NCI-H748 (cell line): ENCODE measurements around the gene KCNE5.
A peak's percentile ranks its signal among the peaks of the same experiment; 100 is the strongest.
"Not testable (repeated sequence)": the region's sequence is repeated elsewhere in the genome, so short reads cannot be mapped to it uniquely, and the experiment has no call there.

Experiments used
- DNase-seq: peaks from one replicate; lab custom pipeline; 2025; ENCODE audit not compliant: unreplicated experiment; lab: John Stamatoyannopoulos, UW

Gene KCNE5, protein sequence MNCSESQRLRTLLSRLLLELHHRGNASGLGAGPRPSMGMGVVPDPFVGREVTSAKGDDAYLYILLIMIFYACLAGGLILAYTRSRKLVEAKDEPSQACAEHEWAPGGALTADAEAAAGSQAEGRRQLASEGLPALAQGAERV

DNA sequence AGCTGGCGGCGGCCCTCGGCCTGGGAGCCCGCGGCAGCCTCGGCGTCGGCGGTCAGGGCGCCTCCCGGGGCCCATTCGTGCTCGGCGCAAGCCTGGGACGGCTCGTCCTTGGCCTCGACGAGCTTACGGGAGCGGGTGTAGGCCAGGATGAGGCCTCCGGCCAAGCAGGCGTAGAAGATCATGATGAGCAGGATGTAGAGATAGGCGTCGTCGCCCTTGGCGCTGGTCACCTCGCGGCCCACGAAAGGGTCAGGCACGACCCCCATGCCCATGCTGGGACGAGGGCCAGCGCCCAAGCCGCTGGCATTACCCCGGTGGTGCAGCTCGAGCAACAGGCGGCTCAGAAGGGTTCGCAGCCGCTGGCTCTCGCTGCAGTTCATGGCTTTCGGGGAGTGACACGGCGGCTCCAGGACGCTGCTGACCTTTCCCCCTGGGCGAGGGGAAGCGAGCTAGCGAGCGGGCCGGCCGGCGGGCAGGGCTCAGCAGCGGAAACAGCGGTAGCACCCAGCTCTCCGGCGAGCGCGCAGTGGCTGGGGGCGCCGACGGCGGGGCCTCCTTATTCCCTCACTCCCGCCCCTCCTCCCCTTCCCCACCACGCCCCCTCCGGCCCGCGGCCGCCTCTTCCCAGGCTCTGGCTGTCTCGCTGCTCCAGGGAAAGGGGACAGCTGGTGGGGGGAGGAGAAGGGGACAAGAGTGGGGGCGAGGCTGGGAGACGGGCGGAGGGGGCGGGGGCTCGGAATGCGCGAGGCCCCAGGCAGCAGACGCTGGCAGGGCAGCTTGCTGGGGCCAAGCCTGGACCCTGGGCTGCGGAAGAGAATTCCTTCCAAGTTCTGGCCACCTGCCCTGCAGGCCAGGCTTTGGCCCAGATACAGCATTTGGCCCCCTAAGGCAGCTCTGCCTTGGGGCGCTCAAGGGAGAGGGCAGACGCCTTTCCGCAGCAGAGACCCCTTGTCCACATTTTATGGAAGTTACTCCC lies at the start of gene KCNE5:
Gene KCNE5, minus strand, starts transcription at position 532 of the 976 bp plus-strand sequence. Its CDS starts 152 bp downstream, at position 380.
- no peak for DNase-seq

DNA sequence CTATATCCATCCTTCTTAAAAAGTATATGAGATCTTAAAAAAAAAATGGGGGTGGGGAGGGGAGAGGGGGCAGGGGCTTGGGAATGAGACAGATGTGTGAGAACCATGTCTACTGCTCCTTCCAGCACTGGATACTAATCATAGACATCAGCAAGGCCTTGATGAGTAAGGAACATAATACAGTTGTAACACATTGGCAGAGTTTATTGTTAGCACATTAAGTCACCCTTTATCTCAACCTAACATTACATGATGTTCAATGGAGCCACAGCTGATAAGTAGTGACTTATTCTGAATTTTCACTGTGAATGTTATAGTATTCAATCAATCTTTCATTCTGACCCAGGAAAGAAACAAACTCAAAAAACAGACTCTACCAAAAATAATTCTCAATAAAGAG lies 47.3 kb upstream of the KCNE5 start:
- DNase-seq = no peak

DNA sequence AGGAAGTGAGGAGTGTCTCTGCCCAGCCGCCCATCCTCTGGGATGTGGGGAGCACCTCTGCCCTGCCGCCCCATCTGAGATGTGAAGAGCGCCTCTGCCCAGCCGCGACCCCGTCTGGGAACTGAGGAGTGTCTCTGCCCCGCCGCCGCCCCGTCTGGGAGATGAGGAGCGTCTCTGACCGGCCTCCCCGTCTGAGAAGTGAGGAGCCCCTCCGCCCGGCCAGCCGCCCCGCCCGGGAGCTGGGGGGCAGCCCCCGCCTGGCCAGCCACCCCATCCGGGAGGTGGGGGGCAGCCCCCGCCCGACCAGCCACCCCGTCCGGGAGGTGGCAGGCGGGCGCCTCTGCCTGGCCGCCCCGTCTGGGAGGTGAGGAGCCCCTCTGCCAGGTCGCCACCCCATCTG lies 46.2 kb upstream of the KCNE5 start:
- not testable (repeated sequence) for DNase-seq

DNA sequence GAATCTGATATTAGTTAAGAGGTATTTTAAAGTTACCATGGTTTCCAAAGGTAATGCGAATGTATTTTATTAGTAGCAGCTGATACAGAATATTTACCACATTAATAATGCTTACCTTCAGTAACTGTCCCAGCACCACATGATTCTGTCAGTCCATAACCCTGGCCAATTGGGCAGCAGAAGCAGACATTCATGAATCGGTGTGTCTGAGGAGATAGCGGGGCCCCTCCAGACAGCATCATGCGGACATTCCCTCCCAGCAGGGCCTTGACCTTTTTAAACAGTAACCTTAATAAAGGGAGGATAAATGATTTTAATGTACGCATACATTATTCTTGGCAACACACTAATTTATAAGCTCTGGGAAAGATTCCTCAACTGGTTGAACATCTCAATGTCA lies 43.0 kb upstream of the KCNE5 start:
- DNase-seq = no peak

DNA sequence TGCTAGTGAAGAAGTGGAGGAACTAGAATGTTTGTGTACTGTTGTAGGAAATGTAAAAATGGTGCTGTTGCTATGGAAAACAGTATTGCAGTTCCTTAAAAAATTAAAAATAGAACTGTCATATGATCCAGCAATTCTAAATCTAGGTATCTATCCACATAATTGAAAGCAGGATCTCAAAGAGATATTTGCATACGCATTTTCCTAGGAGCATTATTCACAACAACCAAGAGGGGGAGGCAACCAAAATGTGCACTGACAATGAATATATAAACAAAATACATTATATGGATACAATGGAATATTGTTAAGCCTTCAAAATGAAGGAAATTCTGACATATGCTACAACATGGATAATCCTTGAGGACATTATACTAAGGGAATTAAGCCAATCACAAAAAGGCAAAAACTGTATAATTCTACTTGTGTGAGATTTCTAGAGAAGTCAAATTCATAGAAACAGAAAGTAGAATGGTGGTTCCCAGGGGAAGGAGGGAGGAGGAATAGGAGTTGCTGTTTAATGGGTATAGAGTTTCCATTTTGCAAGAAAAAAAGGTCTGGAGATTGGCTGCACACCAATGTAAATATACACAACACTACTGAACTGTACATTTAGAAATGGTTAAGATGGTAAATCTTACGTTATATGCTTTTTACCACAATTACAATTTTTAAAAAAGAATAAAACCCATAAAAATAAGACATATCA lies 35.6 kb upstream of the KCNE5 start:
- DNase-seq = no peak

DNA sequence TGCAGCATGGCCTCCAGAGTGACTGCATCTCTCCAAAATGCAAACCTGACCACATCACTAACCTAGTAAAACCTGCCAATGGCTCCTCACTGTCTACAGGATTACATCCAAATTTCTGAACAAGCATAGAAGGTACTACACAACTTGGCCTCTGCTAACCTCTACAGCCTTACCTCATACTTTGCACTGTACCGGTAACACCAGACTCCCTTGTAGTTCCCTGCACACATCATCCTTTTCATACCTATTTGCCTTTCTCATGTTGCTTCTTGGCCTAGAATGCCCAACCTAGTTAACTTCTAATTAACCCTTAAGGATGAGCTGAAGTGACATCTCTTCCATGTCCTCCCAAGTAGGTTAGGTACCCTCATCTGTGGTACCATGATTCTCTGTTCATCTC lies 33.4 kb upstream of the KCNE5 start:
- DNase-seq = no peak

DNA sequence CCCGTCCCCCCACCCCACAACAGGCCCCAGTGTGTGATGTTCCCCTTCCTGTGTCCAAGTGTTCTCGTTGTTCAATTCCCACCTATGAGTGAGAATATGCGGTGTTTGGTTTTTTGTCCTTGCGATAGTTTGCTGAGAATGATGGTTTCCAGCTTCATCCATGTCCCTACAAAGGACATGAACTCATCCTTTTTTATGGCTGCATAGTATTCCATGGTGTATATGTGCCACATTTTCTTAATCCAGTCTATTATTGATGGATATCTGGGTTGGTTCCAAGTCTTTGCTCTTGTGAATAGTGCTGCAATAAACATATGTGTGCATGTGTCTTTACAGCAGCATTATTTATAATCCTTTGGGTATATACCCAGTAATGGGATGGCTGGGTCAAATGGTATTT lies 32.4 kb upstream of the KCNE5 start:
- not testable (repeated sequence) for DNase-seq

DNA sequence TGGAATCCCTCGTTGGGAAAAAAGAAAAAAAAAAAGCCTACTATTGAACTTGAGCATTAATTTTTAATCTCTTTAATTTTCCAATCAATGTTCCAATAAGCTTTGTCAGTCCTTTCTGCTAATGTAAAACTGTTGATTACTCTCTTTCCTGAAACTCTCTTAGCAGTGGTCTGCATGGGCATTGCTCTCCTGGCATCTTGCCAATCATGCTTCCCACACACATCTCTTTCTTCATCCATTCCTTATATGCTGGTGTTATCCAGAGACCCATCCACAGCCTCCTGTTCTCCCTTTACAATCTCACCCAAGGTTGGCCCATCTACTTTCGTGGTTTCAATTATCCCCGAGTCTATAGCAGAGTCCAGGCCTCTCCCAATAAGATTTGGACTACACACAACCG lies 31.8 kb upstream of the KCNE5 start:
- DNase-seq = no peak

DNA sequence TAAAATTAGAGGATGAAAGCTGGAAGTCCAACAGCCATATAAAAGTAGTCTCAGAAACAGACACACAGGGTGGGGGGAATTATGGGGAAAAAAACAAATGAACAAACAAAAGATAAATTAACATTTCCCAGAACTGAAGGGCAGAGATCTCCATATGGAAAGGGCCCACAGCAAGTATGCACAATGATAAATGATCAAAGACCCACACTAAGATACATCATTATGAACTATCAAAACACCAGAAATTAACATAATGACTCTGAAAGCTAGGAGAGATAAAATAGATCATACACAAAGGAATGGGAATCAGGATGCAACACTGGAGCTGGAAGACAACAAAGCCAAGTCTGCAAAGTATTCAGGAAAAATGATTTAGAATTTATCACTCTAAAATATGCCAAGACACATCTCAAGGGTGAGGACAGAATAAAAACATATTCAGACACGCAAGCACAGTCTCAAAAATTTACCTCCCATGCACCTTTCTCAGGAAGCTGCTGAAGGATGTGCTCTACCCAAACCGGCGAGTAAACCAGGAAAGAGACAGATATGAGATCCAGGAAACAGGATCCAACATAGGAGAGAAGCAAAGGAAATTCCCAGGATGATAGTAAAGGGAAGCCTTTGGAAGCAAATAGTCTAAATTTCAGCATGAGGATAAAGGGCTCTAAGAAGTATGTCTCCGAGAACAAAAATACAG lies 30.7 kb upstream of the KCNE5 start:
- DNase-seq = no peak

DNA sequence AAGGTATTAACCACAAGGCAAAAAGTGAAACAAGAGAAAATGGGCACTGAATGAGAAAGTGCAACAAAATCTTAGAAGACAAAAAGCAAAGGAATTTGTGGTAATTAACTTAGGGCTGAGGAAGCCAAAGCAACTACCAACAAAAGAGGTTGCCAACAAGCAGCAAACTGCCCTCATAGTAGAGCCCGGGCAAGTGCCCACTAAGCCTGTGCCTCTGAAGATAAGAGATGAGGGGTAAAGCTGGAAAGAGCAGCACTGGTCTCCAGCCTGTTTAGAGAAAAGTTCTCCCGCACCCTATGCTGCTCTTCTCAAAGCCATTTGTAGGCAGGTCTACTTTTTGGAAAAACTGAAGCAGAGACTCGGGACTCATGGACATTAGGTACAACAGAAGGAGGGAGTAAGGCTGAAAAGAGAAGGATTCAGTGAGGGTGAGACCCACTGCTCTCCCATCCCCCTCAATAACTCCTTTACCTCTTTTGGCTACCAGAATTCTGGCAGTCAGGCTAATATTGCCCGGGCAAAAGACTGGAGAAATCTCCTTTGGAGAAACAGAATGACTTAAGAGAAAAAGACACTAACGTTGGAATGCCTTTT lies 29.6 kb upstream of the KCNE5 start:
- no peak for DNase-seq

DNA sequence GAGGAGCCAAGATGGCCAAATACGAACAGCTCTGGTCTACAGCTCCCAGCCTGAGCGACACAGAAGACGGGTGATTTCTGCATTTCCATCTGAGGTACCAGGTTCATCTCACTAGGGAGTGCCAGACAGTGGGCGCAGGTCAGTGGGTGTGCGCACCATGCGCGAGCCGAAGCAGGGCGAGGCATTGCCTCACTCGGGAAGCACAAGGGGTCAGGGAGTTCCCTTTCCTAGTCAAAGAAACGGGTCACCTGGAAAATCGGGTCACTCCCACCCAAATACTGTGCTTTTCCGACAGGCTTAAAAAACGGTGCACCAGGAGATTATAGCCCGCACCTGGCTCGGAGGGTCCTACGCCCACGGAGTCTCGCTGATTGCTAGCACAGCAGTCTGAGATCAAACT lies 19.7 kb upstream of the KCNE5 start:
- not testable (repeated sequence) for DNase-seq

DNA sequence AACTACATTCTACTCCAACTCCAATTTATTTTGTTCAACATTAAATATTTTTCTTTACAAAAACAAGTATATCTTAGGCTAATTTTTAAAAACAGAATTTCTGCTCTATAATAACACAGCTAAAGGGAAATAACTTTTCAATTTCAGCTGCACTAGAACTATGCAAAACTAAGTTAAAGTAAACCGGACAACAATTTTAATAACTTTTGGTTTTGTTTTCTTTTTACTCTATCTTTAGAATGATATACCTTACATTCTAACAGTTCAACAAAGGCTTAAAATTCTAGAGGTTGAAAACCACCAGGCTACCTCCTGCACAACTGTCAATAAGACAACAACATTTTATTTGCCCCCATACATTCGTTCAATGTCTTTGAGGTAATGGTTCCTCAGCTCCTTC lies 18.7 kb upstream of the KCNE5 start:
- DNase-seq = no peak

DNA sequence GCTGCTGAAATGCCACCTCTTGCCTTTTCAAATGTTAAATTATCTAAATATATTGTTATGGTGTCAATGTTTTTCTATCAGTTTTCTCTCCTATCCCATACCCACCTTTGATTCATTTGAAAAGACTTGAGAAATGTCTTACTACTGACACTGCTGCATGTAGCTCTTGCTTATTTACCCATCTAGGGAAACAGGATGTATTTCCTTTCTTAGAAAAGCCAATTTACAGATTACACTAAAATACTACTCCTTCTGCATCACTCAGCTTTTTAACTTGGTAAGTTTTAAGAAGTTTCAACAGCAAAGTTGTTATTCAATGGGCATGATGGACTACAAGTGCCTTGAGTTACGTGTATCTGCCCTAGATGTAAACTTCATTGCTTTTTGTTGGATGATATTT lies 13.2 kb upstream of the KCNE5 start:
- no peak for DNase-seq

DNA sequence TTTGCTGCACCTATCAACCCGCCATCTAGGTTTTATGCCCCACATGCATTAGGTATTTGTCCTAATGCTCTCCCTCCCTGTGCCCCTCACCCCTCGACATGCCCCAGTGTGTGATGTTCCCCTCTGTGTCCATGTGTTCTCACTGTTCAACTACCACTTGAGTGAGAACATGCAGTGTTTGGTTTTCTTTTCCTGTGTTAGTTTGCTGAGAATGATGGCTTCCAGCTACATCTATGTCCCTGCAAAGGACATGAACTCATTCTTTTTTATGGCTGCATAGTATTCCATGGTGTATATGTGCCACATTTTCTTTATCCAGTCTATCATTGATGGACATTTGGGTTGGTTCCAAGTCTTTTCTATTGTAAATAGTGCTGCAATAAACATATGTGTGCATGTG lies 12.5 kb upstream of the KCNE5 start:
- DNase-seq = not testable (repeated sequence)

DNA sequence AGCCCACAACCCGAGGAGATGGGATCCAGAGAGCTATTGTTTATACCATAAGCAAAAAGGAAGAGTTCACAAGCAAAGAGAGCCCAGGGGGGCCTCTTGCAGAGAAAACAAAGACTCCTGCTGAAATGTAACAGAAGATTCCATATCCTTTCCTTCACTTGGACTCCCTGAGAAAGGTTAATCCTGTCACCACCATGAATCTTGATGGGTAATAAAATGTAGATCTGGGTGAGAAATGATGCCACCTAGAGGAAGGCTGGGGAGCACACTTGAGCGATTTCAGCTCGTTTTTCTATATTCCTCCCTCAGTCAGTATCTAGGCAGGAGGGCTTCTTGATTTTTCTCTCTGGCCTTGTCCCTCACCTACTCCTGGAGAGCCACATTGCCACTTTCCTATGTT lies 10.2 kb upstream of the KCNE5 start:
- DNase-seq = peak; percentile 7

DNA sequence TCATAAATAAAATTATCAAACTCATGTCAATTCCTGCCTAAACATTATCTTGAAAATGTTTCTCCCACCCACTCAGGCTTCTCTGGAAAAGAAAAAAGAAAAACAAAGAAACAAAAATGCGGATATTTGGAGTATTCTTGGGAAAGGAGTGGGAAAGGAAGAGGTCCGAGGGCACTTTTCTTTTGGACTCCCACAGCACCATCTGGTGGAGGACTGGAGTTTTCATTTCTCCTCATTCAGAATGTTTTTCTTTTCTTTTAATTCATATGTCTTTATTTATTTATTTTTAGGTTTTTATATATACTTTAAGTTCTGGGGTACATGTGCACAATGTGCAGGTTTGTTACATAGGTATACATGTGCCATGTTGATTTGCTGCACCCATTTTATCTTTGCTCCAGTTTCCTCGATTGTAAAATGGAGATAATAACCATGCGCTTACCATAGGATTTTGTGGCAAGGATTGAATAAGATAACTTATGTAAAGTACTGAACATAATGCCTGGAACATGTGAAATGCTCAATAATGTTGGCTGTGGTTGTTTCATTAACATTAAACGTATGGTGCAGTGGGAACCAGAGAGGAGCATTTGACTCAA lies 8.0 kb upstream of the KCNE5 start:
- DNase-seq = no peak

DNA sequence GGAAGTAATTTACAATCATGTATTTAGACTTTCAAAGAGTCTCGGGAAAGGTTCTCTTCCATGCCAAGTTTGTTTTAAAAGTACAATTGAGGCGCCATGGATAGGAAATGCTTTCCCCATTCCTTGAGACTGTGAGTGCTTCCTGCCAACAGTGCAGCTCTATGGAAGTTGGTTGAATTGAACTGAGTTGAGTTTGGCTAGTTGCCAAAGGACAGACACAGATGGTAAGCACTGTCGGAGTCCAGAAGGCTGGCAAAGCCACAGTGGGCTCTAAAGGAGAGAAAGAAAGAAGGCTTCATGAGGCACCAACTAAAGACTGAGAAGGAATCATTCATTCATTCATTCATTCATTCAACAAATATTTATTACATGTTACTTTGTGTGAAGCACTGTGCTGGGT lies 4.3 kb upstream of the KCNE5 start:
- DNase-seq = peak; percentile 54

DNA sequence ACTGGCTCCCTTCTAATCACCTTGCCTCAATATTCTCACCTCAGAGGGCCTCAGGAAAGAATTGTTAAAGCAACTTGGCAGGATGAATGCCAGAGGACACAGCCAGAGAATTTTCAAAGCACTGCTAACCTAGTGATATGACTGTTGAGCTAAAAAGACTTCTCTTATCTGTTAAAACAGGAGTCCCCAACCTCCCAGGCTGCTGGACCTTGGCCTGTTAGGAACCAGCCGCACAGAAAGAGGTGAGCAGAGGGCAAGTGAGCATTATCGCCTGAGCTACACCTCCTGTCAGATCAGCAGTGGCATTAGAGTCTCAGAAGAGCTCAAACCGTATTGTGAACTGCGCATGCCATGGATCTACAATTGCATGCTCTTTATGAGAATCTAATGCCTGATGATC lies 1.7 kb upstream of the KCNE5 start:
- DNase-seq = no peak

DNA sequence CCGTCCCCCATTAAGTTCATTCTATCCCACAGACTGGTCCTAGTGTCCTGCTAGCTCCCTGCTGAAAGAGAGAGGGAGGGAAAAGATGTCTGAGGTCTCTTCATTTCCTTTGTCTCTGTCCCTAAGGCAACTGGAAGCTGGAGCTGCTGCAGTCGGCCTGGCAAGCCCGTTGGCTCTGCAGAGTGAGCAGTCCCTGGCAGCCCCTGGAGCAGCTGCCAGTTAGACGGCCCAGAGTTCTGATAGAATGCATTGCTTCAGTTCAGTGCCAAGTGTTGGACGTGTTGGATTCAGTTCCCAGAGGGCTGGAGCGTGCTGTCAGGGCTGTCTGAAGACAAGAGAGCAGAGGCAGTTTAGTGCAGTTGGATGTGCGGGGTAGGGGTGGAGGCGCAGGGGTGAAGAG lies 975 bp downstream of the KCNE5 start:
- DNase-seq = no peak

DNA sequence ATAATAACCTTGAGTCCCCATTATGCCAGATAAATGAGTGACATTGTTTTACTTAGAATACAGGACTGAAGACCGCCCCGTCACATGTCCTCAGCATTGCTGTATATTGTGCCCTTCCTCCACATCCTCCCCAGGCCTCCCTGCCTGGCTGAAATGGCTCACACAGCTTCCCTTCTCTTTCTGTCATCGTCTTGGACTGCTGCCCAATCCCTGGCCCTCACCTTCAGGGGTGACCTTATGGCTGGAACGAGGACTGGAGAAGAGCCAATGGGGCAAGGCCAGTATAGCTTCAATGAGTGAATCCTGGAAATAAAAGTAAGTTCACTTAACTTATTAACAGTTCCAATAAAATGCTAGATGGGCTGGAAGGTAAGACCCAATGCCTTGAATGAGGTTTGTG lies 2.7 kb downstream of the KCNE5 start:
- DNase-seq = no peak

DNA sequence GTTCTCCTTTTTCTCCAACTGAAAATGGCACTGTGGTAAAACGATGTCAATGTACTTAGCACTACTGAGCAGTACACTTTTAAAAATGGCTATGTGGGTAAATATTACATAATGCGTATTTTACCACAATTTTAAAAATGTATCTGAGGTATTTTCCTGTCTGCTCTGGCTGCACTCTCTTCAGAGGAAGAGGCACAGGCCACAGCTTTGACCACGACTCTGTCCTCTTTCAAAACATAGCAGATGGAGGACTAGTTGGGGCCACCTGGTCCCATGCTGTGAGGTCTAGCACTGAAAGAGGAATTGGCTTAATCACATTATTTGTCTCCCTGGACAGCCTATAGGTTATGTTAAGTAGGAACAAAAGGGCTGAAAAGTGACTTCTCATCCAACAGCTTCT lies 5.2 kb downstream of the KCNE5 start:
- no peak for DNase-seq
